Measurements from ENCODE around the gene ACACB. TPM values are rescaled to one million over a fixed set of nuclear protein-coding genes. Genes with fewer than 3 reads are reported as not detected.

Gene ACACB
- total RNA-seq, 1 experiment from 2014 or later = 20.0 TPM

GRCh38 chr12:109120557-109120956 is 4.2 kb downstream of the ACACB start (continued):
- no peak for TF ChIP-seq HMGXB4 (CRISPR knock-in tag; IDR thresholded peaks at IDR 0.05)
- no peak for TF ChIP-seq ZNF423 (CRISPR knock-in tag; IDR thresholded peaks at IDR 0.05)
- TF ChIP-seq SP1 (CRISPR knock-in tag; conservative IDR thresholded peaks at IDR 0.05) = no peak
- TF ChIP-seq CREB1 (CRISPR knock-in tag; IDR thresholded peaks at IDR 0.05) = no peak
- no peak for TF ChIP-seq NR2C2 (CRISPR knock-in tag; IDR thresholded peaks at IDR 0.05)

- Mint-ChIP-seq H3K9me3 (no peaks in the 10 kb centered on the region), H3K4me3 (no peak overlapping the region)
- CTCF ChIA-PET = interaction anchor here (1.7 kb wide), 1 partner anchor 10 kb away, joined by 9 read pairs; no protein-coding TSS in a partner anchor
These were observed 5.0 kb downstream of the ACACB start for GRCh38 chr12:109121346-109121880.

More at GRCh38 chr12:109121346-109121880, 5.0 kb downstream of the ACACB start:
- ATAC-seq (no peak), DNase-seq (ENCODE audit: low spot score) (no peak)
- TF ChIP-seq PRRX2 (CRISPR knock-in tag; IDR thresholded peaks at IDR 0.05) = no peak
- TF ChIP-seq SP1 (CRISPR knock-in tag; conservative IDR thresholded peaks at IDR 0.05) = no peak
- no peak for TF ChIP-seq MAX (CRISPR knock-in tag; IDR thresholded peaks at IDR 0.05)
- no peak for TF ChIP-seq NR1H2 (CRISPR knock-in tag; IDR thresholded peaks at IDR 0.05)
- no peak for TF ChIP-seq ATF6 (CRISPR knock-in tag; IDR thresholded peaks at IDR 0.05)
- no peak for TF ChIP-seq ZNF532 (CRISPR knock-in tag; IDR thresholded peaks at IDR 0.05; ENCODE audit: borderline replicate concordance)
- H3K36me3 Mint-ChIP-seq = no peaks in the 10 kb centered on the region
- POLR2A ChIA-PET = no interaction called here
- H3K27ac Mint-ChIP-seq = no peak overlapping the region
- H3K4me1 Mint-ChIP-seq = peaks cover 13% of the 10 kb centered on the region
- H3K27me3 Mint-ChIP-seq (ENCODE audit: low read depth) = no peaks in the 10 kb centered on the region; the same call in 1 of the 2 replicates
